HEK293 (cell line): ENCODE measurements around the gene TOM1L2.

ENCODE experiments used
- REPIN1 ChIP-seq: fragments of 450-650 bp; formaldehyde crosslinking; IDR thresholded peaks from 2 replicates; pipeline ENCODE4 v1.5.1; 2017; ENCODE audit warnings: missing biosample characterization, missing genetic modification characterization, low read depth
- SP2 ChIP-seq: fragments of 450-650 bp; formaldehyde crosslinking; IDR thresholded peaks from 2 replicates; pipeline ENCODE4 v1.5.1; 2016; ENCODE audit warnings: missing biosample characterization, missing genetic modification characterization
- ZNF140 ChIP-seq: fragments of 450-650 bp; formaldehyde crosslinking; IDR thresholded peaks from 2 replicates; pipeline ENCODE4 v1.5.1; 2016; ENCODE audit warnings: missing biosample characterization, missing genetic modification characterization
- ZNF529 ChIP-seq: fragments of 450-650 bp; formaldehyde crosslinking; IDR thresholded peaks from 2 replicates; pipeline ENCODE4 v1.5.1; 2017; ENCODE audit warnings: missing genetic modification characterization, missing biosample characterization; ENCODE audit not compliant: insufficient replicate concordance
- ZNF561 ChIP-seq: fragments of 450-650 bp; IDR thresholded peaks from 2 replicates; pipeline ENCODE4 v1.5.1; 2018; ENCODE audit warnings: missing biosample characterization, missing genetic modification characterization, borderline replicate concordance
- TF ChIP-seq, protein P1 (sequence below): fragments of 450-650 bp; formaldehyde crosslinking; IDR thresholded peaks from 2 replicates; pipeline ENCODE4 v1.5.1; 2016; ENCODE audit warnings: missing biosample characterization, missing genetic modification characterization
- TF ChIP-seq, protein P2 (sequence below): fragments of 450-650 bp; formaldehyde crosslinking; IDR thresholded peaks from 2 replicates; pipeline ENCODE4 v1.5.1; 2016; ENCODE audit warnings: missing biosample characterization, missing genetic modification characterization

DNA sequence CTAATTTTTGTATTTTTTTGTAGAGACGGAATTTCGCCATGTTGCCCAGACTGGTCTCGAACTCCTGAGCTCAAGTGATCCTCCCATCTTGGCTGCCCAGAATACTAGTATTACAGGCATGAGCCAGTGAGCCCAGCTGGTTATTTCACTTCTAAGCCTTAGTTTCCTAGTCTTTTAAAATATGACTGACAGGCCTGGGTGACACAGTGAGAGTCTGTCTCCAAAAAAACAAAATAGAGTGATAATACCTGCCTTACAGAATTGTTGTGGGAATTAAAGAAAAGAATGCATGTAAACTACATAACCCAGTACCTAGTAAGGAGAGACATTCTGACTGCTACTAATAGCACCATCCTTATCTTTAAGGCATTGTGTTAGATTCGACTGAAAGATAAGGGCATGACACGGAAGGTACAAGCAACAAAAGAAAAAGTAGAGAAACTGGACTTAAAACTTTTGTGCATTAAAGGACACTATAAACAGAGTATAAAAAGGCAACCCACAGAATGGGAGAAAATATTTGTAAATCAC, 11.6 kb downstream of the TOM1L2 start:
- TF ChIP-seq, protein P1, sequence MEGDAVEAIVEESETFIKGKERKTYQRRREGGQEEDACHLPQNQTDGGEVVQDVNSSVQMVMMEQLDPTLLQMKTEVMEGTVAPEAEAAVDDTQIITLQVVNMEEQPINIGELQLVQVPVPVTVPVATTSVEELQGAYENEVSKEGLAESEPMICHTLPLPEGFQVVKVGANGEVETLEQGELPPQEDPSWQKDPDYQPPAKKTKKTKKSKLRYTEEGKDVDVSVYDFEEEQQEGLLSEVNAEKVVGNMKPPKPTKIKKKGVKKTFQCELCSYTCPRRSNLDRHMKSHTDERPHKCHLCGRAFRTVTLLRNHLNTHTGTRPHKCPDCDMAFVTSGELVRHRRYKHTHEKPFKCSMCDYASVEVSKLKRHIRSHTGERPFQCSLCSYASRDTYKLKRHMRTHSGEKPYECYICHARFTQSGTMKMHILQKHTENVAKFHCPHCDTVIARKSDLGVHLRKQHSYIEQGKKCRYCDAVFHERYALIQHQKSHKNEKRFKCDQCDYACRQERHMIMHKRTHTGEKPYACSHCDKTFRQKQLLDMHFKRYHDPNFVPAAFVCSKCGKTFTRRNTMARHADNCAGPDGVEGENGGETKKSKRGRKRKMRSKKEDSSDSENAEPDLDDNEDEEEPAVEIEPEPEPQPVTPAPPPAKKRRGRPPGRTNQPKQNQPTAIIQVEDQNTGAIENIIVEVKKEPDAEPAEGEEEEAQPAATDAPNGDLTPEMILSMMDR (tag by site-specific recombination) = no peak
- TF ChIP-seq, protein P2, sequence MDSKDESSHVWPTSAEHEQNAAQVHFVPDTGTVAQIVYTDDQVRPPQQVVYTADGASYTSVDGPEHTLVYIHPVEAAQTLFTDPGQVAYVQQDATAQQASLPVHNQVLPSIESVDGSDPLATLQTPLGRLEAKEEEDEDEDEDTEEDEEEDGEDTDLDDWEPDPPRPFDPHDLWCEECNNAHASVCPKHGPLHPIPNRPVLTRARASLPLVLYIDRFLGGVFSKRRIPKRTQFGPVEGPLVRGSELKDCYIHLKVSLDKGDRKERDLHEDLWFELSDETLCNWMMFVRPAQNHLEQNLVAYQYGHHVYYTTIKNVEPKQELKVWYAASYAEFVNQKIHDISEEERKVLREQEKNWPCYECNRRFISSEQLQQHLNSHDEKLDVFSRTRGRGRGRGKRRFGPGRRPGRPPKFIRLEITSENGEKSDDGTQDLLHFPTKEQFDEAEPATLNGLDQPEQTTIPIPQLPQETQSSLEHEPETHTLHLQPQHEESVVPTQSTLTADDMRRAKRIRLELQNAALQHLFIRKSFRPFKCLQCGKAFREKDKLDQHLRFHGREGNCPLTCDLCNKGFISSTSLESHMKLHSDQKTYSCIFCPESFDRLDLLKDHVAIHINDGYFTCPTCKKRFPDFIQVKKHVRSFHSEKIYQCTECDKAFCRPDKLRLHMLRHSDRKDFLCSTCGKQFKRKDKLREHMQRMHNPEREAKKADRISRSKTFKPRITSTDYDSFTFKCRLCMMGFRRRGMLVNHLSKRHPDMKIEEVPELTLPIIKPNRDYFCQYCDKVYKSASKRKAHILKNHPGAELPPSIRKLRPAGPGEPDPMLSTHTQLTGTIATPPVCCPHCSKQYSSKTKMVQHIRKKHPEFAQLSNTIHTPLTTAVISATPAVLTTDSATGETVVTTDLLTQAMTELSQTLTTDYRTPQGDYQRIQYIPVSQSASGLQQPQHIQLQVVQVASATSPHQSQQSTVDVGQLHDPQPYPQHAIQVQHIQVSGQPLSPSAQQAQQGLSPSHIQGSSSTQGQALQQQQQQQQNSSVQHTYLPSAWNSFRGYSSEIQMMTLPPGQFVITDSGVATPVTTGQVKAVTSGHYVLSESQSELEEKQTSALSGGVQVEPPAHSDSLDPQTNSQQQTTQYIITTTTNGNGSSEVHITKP (tag by site-specific recombination) = no peak
- no peak for TF ChIP-seq ZNF529
- TF ChIP-seq ZNF561 (tag by site-specific recombination) = no peak
- no peak for TF ChIP-seq ZNF140 (tag by site-specific recombination)
- no peak for TF ChIP-seq SP2 (tag by site-specific recombination)
- TF ChIP-seq REPIN1 (tag by site-specific recombination) = no peak
